Activated T-cell treated with anti-CD3 and anti-CD28 coated beads for 1 hour (primary cell): ENCODE data around the gene BBLN.
"Not testable (repeated sequence)": the region's sequence is repeated elsewhere in the genome, so short reads cannot be mapped to it uniquely, and the experiment has no call there.

Source experiments
- DNase-seq: peaks from one replicate; pipeline ENCODE4 v3.0.0-alpha.2; 2020; ENCODE audit warnings: low read depth

Gene BBLN

GRCh38 chr9:128163523-128164306, 3.6 kb downstream of the BBLN start:
- no peak for DNase-seq

- DNase-seq = no peak
These were observed 4.3 kb downstream of the BBLN start for GRCh38 chr9:128164307-128164885.

GRCh38 chr9:128166169-128166568, 6.1 kb downstream of the BBLN start:
- no peak for DNase-seq

- DNase-seq = no peak
These were observed 7.1 kb downstream of the BBLN start for GRCh38 chr9:128167209-128167608.

GRCh38 chr9:128168731-128169308, 8.8 kb downstream of the BBLN start:
- DNase-seq = no peak

GRCh38 chr9:128169492-128169891, 9.4 kb downstream of the BBLN start:
- no peak for DNase-seq

GRCh38 chr9:128169925-128170324, 9.9 kb downstream of the BBLN start:
- no peak for DNase-seq

- DNase-seq = no peak
These were observed 14.0 kb downstream of the BBLN start for GRCh38 chr9:128174062-128174461.

- DNase-seq = no peak
These were observed 15.1 kb downstream of the BBLN start for GRCh38 chr9:128175102-128175563.

- no peak for DNase-seq
These were observed 15.7 kb downstream of the BBLN start for GRCh38 chr9:128175726-128176125.

- no peak for DNase-seq
These were observed 18.9 kb downstream of the BBLN start for GRCh38 chr9:128178806-128179431.

GRCh38 chr9:128180001-128180400, 19.9 kb downstream of the BBLN start:
- DNase-seq = no peak

GRCh38 chr9:128180447-128180846, 20.4 kb downstream of the BBLN start:
- no peak for DNase-seq

- DNase-seq = not testable (repeated sequence)
These were observed 21.4 kb downstream of the BBLN start for GRCh38 chr9:128181480-128181879.

- DNase-seq = no peak
These were observed 23.0 kb downstream of the BBLN start for GRCh38 chr9:128182893-128183588.

GRCh38 chr9:128185979-128186965, 26.2 kb downstream of the BBLN start:
- no peak for DNase-seq

- DNase-seq = no peak
These were observed 27.3 kb downstream of the BBLN start for GRCh38 chr9:128187361-128187760.

GRCh38 chr9:128188209-128188608, 28.1 kb downstream of the BBLN start:
- no peak for DNase-seq

- DNase-seq = no peak
These were observed 29.9 kb downstream of the BBLN start for GRCh38 chr9:128190013-128190412.

- no peak for DNase-seq
These were observed 30.7 kb downstream of the BBLN start for GRCh38 chr9:128190516-128191405.
